SU-DHL-6 (cell line): ENCODE data around the gene NPAS1.

Experiments used
- CTCF ChIP-seq: fragments of 200-600 bp; sonication (generic); IDR thresholded peaks from one replicate; pipeline ENCODE4 v1.5.1; 2017; ENCODE audit warnings: antibody characterized with exemption, mild to moderate bottlenecking, low read length, moderate library complexity; ENCODE audit not compliant: insufficient read depth, poor library complexity, severe bottlenecking
- EZH2phosphoT487 ChIP-seq: fragments of 200-600 bp; sonication (generic), shearing (Covaris generic); conservative IDR thresholded peaks from 2 replicates; pipeline ENCODE4 v1.6.1; 2018; ENCODE audit warnings: mild to moderate bottlenecking, antibody characterized with exemption, low read length, moderate library complexity, mixed read lengths

DNA sequence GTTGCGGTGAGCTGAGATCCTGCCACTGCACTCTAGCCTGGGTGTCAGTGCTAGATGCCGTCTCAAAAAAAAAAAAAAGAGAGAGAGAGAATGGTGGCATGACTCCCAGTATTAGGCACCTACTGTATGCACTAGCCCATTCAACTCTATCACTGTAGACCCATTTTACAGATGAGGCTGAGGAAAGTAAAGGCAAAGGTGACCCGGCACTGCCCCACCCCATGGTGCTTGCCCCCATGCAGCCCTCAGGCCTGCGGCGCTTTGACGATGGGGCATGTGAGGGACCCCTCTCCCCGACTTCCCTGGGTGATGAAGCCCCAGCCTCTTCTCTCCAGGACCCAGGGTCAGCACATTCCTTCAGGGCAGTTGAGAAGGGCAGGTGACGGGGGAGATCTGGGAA, 7.3 kb downstream of the NPAS1 start:
- TF ChIP-seq CTCF (no peak), EZH2phosphoT487 (no peak)
